NCI-H2171 (cell line): ENCODE data around the gene ZNF536.

Source experiments
- DNase-seq: peaks from one replicate; lab custom pipeline; 2025; lab: John Stamatoyannopoulos, UW

Gene ZNF536

DNA sequence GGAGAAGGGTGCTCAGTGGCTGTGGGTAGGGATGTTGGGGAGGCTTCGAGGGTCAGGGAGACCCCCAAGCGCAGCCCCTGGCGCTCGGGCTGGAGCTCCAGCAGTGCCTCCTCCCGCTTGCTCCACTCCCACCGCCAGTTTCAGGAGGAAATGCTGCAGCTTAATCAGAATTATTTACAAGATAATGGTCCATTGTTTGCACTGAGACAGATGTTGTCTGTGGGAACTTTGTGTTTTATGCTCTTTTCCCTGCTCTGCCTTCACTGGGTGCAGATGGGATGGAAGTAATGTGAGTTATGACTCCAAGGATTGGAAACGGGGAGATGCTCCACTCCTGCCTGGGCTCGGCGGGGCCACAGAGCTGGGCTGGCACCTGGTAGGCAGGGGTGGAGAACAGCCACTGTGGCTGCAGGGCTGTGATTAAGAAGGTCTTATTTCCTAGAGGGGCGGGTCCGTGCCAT lies 192.4 kb downstream of the ZNF536 start:
- peak; percentile 32 for DNase-seq

DNA sequence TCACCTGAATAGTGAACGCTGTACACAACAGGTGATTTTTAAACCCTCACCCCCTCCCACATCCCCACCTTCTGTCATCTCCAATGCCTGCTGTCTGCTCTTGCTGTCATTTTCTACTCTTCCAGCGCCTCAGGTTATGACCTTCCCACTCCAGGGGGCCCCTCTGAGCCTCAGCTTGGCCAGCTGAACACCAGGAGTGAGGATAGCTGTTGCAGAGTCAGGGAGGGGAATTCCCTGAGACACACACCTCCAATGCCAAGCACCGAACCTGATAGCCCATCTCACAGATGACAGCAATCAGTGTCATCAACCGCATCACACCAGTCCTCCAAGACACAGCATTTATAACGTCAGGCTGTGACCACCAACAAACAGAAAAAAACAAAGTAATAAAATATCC lies 193.5 kb downstream of the ZNF536 start:
- no peak for DNase-seq

DNA sequence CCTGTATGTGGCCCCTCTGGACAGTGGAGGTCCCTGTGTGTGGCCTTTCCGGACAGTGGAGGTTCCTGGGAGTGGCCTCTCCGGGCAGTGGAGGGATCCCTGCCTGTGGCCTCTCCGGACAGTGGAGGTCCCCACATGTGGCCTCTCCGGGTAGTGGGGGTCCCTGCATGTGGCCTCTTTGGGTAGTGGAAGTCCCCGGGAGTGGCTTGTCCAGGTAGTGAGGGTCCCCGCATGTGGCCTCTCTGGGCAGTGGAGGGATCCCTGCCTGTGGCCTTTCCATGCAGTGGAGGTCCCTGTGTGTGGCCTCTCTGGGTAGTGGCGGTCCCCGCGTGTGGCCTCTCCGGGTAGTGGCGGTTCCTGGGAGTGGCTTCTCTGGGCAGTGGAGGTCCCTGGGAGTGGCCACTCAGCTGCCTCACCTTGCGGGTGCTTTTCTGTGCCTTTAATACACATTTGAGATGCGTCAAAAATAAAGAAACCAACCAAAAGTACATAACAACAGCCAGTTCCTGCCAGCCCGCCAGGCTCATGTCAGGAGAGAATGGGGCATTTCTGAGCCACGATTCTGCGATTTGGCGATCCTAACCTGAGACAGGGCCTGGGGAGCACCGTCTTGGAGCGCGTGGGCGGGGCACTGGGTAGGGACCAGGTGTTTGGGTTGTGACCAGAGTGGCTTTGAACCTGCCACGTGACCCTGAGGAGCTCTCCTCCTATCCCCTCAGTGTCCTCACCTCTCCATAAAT lies 194.7 kb downstream of the ZNF536 start:
- DNase-seq: peak; percentile 20

DNA sequence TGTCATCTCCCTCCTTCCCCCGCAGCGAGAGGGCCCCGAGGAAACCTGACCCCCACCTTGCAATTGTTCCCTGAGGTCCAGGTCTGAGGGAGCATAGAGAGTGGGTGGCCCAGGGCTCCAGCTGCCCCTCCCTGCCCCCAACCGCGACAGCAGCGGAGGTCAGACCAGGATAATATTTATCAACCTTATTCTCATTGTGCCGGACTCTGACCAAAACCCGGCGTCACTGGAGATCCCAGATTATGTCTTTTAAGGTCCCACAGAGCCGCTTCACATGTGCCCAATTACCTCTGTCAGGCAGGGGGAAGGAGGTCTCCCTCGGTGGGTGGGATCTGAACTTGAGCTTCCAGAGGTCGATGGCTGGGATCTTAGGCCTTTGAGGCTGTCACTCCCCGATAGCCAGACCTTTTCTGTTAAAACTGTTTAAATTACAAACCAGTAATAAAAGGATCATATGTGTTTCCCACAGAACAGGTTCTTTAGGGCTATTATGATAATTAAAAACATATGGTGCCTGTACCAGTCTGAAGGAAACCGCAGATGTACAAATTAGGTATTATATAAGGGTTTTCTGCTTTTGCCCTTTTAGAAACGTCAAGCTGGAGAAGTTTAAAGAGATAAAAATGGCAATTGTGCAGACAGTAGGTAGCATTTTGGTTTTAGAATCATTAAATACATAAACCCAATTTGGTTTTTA lies 195.5 kb downstream of the ZNF536 start:
- DNase-seq: peak; percentile 56

DNA sequence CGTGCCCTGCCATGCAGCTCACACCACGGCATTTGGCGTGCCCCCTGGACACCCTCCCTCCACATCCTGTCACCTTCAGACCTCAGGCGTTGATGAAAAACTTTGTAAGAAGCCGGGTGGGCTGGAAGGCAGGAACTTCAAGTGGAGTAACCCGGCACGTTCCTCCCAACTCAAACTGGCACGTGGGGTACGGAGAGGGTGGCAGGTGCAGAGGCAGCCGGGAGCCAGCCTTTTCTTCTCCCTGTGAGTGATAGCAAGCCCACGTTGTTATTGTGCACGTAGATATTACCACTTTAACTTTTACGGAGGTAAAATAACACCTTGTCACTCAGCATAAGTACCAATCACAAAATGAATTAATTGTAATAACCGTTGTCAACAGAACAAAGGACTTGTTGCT lies 198.0 kb downstream of the ZNF536 start:
- no peak for DNase-seq

DNA sequence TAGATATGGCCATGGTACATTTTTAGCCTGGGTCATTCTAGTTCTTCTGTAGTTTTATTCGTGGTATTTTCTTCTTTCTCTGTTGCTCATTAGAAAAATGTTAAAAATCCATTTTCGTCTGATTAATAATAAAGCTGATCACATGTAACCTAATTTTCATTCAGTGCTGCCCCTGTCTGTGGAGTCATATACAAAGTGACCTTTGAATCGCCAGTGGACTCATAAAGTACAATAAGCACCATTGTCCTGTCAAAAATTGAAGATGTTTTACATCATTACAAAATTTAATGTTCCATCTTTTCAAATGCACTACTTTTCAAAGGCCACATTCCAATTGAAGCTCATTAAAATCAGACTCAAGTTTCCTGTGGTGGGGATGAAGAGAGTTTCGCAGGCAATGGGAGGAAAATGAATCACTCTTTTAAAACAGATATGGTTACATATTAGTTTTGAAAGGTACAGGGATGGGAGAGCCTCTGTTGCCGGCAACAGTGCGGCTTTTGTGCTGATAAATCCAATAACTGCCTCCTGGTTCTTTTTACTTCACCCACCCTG lies 205.4 kb downstream of the ZNF536 start:
- DNase-seq: no peak

DNA sequence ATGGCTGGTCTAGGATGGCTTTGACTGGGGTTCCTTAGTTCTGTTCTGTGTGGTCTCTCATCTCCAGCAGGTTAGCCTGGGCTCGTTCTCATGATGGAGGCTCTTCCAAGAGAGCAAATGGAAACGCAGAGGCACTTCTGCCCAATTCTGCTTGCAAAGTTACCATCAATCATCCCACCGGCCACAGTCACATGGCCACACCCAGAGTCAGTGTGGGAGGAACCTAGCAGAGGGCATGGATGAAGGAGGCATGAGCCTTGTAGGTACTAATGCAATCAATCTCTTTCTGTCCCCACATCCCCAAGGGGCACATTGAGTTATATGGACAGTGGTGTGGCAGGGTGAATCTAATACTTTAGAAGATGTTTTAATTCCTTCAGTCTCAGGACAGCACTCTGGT lies 207.2 kb downstream of the ZNF536 start:
- no peak for DNase-seq

DNA sequence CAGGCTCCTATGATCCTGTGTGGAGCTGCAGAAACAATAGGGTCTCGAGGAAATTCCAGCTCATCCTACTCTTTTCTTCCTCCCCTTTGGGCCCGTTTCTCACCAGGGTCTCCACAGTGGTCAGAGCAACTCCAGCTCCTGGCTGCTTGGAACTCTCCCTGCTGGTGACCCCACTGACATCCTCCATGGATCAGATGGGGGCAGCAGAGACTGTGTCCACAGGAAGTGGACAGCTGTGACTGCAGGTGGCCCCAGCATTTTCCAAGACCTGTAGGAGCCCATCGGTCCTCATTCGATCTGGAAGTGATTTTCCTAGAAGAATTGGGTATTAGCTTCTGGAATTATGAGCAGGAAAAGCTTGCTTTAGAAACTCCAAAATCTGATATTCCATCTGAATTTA lies 208.5 kb downstream of the ZNF536 start:
- no peak for DNase-seq

DNA sequence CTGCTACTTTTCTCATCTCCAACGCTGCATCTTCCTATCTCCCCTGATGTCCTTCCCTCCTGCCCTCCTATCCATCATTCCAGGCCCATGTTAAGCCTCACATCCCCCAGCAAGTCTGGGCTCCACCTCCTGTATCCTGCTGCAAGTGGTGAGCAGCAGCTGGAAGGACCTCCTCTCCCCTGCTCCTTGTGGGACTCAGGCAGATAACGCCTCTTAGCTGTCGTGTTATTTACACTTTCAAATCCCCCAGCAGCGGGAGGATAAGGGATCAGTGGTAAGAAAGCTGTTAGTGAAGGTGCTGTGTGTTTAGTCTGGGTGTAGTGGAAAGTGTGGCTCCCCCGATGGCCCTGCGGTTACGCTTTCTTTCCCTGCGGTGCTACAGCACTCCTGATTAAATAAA lies 211.9 kb downstream of the ZNF536 start:
- no peak for DNase-seq

DNA sequence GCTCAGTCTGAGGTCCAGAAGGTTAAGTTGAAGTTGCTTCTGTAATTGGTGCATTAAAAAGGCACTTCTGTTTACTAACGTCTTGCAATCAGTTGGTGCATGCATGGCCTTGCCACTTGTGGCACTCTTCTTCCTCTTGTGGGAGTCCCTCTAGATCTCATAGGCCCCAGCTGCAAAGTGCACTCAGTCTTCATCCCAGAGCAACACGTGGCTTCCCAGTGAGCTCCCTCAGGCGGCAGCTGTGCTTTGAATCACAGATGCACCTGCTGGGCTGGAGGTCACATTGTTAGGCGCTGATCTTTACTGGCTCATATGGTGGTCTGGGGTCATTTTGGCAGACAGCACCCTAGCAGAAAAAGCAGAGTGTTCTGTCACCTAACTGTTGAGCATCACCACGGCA lies 215.7 kb downstream of the ZNF536 start:
- DNase-seq: peak; percentile 31

DNA sequence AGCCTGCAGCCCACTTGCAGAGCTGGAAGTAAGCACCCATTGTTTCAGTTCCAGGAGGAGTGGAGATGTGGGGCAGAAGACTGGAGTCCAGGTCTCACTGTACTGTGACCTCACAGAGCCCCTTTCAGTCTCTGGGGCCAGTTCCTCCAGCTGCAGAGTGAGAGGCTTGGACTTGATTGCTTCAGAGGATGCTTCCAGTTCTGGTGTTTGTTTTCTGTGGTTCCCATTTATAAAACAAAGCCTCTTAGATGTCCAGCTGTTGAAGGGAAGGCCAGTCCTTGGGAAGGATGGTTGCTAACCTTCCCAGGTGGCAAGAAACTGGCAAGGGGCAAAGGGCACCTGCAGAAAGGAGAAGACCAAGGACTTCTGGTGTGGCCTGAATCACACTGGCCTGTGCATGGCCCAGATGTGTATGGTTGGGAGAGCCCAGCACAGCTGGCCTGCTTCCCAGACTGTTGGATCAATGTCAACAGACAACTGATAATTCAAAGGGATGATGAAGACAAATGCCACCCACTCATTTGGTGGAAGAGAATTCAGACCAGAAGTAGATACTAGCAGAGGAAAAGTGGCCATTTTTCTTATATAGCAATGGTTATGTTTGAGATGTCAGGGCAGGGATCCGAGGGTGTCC lies 218.5 kb downstream of the ZNF536 start:
- DNase-seq: no peak

DNA sequence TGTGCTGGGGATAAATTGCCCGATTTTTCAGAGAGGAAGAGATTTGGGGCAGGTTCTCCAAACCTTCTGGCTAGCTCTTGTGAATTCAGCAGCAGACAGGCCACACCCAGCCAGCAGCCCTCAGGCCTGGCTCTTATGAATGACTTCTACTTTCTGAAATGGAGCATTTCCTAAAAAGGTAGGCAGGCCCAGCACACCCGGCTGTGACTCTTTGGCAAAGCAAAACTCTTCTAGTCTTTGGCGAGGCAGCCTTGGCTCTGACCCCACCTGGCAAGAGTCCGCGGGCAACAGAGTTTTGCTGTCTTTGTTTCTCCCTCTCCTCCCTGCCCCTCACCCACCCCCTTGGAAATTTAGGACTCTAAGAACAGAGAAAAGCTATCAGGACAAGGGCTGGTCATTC lies 221.2 kb downstream of the ZNF536 start:
- no peak for DNase-seq

DNA sequence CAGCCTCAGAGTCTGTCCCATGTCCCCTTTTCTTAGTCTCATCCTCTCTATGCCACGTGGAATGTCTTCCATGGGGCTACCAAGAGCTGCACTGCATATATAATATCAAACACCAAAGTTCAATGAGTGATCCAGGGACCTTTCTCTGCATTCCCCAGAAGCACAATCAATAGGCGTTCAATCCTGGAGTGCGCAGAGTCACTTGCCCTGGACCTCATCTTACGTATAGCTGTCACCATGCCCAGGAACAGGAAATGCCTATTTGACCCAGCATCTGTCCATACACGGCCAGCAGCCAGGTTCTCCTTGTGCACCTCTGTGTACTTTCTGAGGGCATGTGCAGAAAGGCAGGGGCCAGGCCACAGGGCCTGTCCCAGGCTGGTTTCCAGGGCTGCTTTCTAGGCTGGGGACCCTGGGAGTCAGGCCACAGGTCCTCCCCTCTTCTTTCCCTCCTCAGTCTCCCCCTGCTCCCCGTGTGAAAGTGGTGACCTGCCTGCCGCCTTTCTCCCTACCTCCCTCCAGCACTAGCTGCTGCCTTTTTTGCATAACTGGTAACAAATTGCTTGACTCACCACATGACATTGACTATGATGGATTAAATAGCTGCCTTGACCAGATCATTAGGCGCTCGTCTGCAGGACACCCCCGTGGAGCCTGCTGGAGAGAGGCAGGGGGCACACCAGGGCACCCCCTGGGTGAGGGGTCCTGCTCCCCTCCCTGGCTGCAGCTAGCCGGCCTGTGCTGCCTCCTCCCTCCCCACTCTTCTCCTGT lies 222.0 kb downstream of the ZNF536 start:
- DNase-seq: no peak

DNA sequence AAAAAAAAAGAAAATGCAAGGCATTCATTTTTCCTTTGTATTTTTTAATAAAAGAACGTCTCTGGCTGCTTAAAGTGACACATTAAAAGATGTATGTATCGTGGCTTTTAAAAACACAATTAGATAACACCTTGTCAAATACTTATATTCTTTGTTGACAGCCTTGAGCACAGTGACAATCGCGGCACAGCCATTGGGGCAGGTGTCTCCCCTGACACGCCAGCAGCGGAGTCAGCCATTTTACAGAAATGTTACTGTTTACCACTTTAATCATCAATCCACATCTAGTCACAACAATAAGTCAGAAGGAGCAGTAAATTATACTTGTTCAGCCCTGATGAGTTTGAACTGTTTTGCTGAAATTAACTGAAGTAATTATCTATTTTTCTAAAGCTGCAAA lies 224.1 kb downstream of the ZNF536 start:
- no peak for DNase-seq

DNA sequence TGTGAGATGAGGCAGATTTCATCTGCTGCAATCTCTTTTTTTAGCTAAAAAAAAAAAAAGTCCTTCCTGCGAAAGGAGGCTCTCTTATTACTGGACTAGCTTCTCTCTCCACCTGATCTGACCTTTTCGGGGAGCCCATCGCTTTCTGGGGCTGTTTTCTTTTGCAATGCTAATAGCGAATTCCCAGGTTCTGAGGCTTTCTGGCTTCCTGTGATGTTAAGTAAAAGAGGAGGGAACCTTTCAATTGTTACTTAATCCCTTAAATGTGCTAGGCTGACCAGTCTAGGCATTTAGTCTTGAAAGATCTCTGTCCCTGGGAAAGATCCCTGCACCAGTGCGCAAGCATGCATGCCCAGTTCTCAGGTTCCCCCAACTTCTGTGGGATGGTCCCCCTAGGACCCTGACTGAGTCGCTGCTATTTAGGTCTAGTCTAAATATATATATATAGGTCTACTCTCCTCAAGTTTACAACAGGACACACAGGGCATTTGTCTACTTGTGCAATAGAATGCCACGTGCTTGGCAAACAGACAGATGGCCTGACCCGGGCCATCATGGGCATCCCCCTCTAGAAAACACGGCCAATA lies 224.7 kb downstream of the ZNF536 start:
- DNase-seq: no peak

DNA sequence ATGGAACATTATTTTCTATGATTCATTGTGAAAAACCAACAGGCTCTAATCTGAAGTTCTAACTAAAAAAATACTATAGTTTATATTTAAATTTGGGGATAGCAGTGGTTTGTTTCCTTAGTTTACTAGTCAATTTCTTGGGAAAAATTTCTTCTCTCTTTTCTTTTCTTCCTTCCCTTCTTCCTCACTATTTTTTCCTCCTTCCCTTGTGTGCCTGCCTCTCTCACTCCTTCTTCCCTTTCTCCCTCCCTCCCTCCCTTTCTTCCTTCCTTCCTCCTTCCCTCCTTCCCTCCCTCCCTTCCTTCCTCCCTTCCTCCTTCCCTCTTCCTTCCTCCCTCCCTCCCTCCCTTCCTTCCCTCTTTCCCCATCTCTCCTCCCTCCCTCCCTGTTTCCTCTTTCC lies 226.5 kb downstream of the ZNF536 start:
- no peak for DNase-seq

DNA sequence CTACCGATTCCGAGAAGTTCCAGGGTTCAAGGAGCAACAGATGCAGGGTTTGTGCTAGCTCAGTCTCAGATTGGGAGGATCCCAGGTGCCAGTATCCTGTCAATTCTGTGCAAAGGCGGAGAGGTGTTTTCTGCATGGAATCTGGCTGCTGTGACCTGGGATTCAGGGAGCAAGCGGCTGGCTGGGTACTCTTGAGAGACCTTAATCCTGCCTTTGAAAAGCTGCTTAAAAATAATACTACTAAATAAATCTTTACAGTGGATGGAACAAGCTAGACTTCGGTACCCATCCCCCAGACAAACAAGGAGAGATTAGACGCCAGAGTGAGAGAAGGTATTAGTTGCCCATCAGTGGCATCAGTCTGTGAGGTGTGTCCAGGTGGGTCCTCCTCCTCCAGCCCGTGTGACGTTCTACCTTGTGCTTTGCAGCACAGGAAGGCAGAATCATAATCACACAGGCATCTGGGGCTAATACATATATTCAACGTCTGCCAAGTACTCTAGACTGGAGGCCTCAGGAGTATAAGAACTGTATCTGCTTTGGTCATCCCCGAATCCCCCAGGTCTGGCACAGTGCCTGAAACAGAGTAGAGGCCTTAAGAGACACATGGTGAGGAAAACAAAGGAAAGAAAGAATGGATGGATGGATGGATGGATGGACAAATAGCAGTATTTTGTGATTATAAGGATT lies 230.6 kb downstream of the ZNF536 start:
- DNase-seq: no peak

DNA sequence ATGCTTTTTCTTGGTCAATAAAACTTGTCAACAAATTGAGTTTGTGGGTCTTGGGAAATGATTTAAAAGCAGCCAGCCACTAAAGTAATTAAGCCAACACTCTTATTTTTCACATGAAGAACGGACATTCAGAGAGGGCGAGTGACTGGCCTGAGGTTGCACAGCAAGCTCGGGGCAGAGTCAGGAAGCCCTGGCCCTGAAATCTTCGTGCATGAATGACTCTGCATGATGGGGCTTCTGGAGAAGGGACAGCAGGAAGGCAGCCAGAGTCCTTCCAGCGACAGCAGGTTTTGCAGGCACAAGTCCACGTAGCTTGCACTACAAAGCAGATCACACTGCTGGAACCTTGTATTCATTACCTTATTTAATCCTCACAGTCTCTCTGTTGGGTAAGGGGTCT lies 232.5 kb downstream of the ZNF536 start:
- DNase-seq: no peak

DNA sequence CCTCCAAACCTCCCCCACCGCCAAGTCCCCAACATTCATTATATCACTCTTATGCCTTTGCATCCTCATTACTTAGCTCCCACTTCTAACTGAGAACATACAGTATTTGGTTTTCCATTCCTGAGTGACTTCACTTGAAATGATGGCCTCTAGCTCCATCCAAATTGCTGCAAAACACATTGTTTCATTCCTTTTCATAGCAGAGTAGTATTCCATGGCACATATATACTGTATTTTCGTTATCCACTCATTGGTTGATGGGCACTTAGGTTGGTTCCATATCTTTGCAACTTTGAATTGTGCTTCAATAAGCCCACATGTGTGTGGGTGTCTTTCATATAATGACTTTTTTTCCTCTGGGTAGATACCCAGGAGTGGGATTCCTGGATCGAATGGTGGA lies 233.1 kb downstream of the ZNF536 start:
- DNase-seq: no peak

DNA sequence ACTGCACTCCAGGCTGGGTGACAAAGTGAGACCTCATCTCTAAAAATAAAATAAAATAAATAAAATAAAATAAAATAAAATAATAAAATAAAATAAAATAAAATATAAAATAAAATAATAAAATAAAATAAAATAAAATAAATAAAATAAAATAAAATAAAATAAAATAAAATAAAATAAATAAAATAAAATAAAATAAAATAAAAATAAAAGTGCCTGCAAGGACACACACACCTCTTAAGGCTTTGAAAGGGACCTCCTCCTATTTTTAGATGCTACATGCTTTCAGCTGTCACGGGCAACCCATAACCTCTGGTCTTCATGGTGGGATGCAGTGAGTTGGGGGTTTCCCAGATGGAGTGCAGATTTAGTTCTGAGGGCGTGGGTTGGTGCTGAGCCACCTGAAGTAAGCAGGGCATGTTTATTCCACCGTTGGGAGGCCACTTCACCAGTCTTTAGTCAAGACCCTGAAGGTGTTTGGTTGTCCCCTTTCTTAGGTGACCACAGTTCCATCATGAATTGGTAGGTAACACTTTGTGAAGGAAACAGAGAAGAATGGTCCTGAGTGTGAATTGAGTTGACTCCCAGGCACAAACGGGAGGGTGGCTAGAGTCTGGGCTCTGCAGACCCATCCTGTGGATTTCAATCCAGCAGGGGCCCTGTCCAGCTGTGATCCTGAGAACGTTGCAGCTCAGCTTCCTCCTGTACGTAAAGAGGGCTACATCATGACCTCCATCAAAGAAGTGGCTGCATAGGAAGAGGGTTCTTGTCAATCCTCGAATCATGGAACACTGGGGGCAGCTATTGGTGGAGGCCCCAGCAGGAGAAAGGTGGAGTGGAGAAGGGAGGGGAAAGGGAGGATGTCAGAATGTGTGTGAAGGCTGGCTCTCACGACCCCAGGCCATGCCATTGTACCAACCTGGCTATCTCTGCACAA lies 234.2 kb downstream of the ZNF536 start:
- no peak for DNase-seq
